WI38 (cell line): ENCODE results near the gene RIPK1.

Experiments
- H3K4me3 ChIP-seq: 2 replicates; pipeline ENCODE4 v1.5.1; 2011; ENCODE audit warnings: low read depth, mild to moderate bottlenecking, control low read depth, low read length
- CTCF ChIP-seq: IDR thresholded peaks from 2 replicates; pipeline ENCODE4 v1.5.1; 2012; ENCODE audit warnings: low read depth, mild to moderate bottlenecking, control low read depth, low read length

RIPK1 gene

GRCh38 chr6:3119040-3119723, 50.9 kb downstream of the RIPK1 start:
- no peak for TF ChIP-seq CTCF
- H3K4me3 ChIP-seq: peak overlapping the region; percentile 79

- H3K4me3 ChIP-seq: no peak overlapping the region
- no peak for TF ChIP-seq CTCF
Observed at GRCh38 chr6:3120765-3121089, 52.4 kb downstream of the RIPK1 start.

- H3K4me3 ChIP-seq: no peak overlapping the region
- TF ChIP-seq CTCF: no peak
Observed at GRCh38 chr6:3122823-3123182, 54.5 kb downstream of the RIPK1 start.

- H3K4me3 ChIP-seq: no peak overlapping the region
- TF ChIP-seq CTCF: no peak
Observed at GRCh38 chr6:3124667-3125066, 56.4 kb downstream of the RIPK1 start.

- TF ChIP-seq CTCF: no peak
- no peak overlapping the region for H3K4me3 ChIP-seq
Observed at GRCh38 chr6:3125815-3126214, 57.5 kb downstream of the RIPK1 start.

GRCh38 chr6:3128356-3129108, 60.2 kb downstream of the RIPK1 start:
- TF ChIP-seq CTCF: no peak
- H3K4me3 ChIP-seq: no peak overlapping the region

- no peak for TF ChIP-seq CTCF
- H3K4me3 ChIP-seq: no peak overlapping the region
Observed at GRCh38 chr6:3131695-3132094, 63.4 kb downstream of the RIPK1 start.
